GM21423 (cell line): ENCODE measurements around the gene AHDC1.
"Not testable (repeated sequence)": the region's sequence is repeated elsewhere in the genome, so short reads cannot be mapped to it uniquely, and the experiment has no call there.

ENCODE experiments used
- ATAC-seq: cut with Tn5 transposase; IDR thresholded peaks from one replicate; pipeline ENCODE4 v1.9.1; 2021; ENCODE audit warnings: mild to moderate bottlenecking, moderate library complexity; ENCODE audit not compliant: unreplicated experiment

AHDC1 gene

GRCh38 chr1:27521861-27522431 lies 82.0 kb downstream of the AHDC1 start:
- ATAC-seq = no peak

- ATAC-seq = no peak
These were observed 82.6 kb downstream of the AHDC1 start for GRCh38 chr1:27521336-27521831.

- ATAC-seq = no peak
These were observed 83.3 kb downstream of the AHDC1 start for GRCh38 chr1:27520651-27521050.

- no peak for ATAC-seq
These were observed 84.3 kb downstream of the AHDC1 start for GRCh38 chr1:27519331-27520258.

- ATAC-seq = no peak
These were observed 85.1 kb downstream of the AHDC1 start for GRCh38 chr1:27518808-27519207.

GRCh38 chr1:27517907-27518718 lies 85.8 kb downstream of the AHDC1 start:
- no peak for ATAC-seq

GRCh38 chr1:27517301-27517700 lies 86.6 kb downstream of the AHDC1 start:
- no peak for ATAC-seq

GRCh38 chr1:27515626-27516025 lies 88.3 kb downstream of the AHDC1 start:
- no peak for ATAC-seq

GRCh38 chr1:27513958-27514357 lies 90.0 kb downstream of the AHDC1 start:
- no peak for ATAC-seq

GRCh38 chr1:27513528-27513927 lies 90.4 kb downstream of the AHDC1 start:
- ATAC-seq = no peak

- no peak for ATAC-seq
These were observed 94.5 kb downstream of the AHDC1 start for GRCh38 chr1:27509127-27510080.

- ATAC-seq = no peak
These were observed 95.8 kb downstream of the AHDC1 start for GRCh38 chr1:27507960-27508665.

- ATAC-seq = no peak
These were observed 97.2 kb downstream of the AHDC1 start for GRCh38 chr1:27506703-27507102.

GRCh38 chr1:27505420-27505680 lies 98.6 kb downstream of the AHDC1 start:
- no peak for ATAC-seq

- no peak for ATAC-seq
These were observed 99.1 kb downstream of the AHDC1 start for GRCh38 chr1:27504588-27505419.

- ATAC-seq = no peak
These were observed 99.9 kb downstream of the AHDC1 start for GRCh38 chr1:27503844-27504587.

- ATAC-seq = no peak
These were observed 100.9 kb downstream of the AHDC1 start for GRCh38 chr1:27503033-27503432.

GRCh38 chr1:27501159-27501558 lies 102.8 kb downstream of the AHDC1 start:
- not testable (repeated sequence) for ATAC-seq
